ENCODE measurements around the gene SLC6A6. TPM values are rescaled to one million over a fixed set of nuclear protein-coding genes. Genes with fewer than 3 reads are reported as not detected.

The SLC6A6 gene
- total RNA-seq, 1 experiment from 2014 or later = 72.6 TPM

DNA sequence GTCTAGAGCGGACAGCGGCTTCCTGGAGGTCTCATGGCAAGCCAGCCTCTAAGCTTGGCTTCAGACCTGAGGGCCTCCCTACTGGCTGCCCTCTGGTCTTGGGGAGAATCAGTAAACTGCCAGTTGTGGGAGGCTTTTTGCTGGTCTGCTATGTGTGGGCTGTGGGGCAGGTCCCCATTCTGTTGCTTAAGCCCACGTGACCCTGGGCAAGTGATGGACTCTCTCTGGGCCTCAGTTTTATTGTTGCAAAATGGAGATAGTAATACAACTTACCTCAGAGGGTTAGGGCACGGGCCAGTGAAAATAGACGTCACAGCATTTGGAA lies 61.7 kb downstream of the SLC6A6 start:
- Histone ChIP-seq H3K79me1 (ENCODE audit: insufficient read depth, low read depth, low read length, poor library complexity, severe bottlenecking) (no peaks in the 10 kb centered on the region), H4K91ac (ENCODE audit: insufficient read length, low read depth, low read length) (no peak overlapping the region), H2BK15ac (ENCODE audit: low read depth, low read length) (no peak overlapping the region), H3K4me2 (ENCODE audit: insufficient read depth, insufficient read length, low read length) (no peak overlapping the region), H3K9ac (ENCODE audit: extremely low read depth, insufficient read length, low read length) (no peak overlapping the region), H2AK5ac (ENCODE audit: insufficient read length, low read length) (no peak overlapping the region), H3K4me1 (ENCODE audit: insufficient read depth, low read length) (no peaks in the 10 kb centered on the region), H3T11ph (ENCODE audit: low read length) (no peak overlapping the region), H3K23ac (ENCODE audit: insufficient read length, low read depth, low read length) (no peak overlapping the region), H3K18ac (ENCODE audit: insufficient read length, low read depth, low read length) (no peak overlapping the region), H3K79me2 (ENCODE audit: insufficient read depth, low read length) (no peaks in the 10 kb centered on the region), H3K14ac (ENCODE audit: insufficient read depth, low read length) (no peak overlapping the region; the same call in 1 of the 2 replicates), H3K9me3 (ENCODE audit: control insufficient read depth, low read depth, low read length) (no peaks in the 10 kb centered on the region), H3K27me3 (ENCODE audit: insufficient read depth, low read length) (no peaks in the 10 kb centered on the region), H2BK12ac (ENCODE audit: insufficient read length, low read depth, low read length) (no peak overlapping the region), H2BK5ac (ENCODE audit: insufficient read length, low read length) (no peak overlapping the region), H4K8ac (replicated peaks; ENCODE audit: insufficient read length, low read depth, low read length) (no peak overlapping the region), H4K20me1 (ENCODE audit: control insufficient read depth, insufficient read depth, insufficient read length) (no peaks in the 10 kb centered on the region), H3K4ac (ENCODE audit: low read depth, low read length) (no peak overlapping the region), H2AFZ (ENCODE audit: low read length) (no peak overlapping the region), H2BK120ac (ENCODE audit: low read depth, low read length, poor library complexity, severe bottlenecking) (no peak overlapping the region), H3K56ac (ENCODE audit: insufficient read length, low read depth, low read length) (no peak overlapping the region), H3K27ac (ENCODE audit: insufficient read length, low read depth, low read length) (no peak overlapping the region), H2BK20ac (ENCODE audit: low read depth, low read length, poor library complexity, severe bottlenecking) (no peak overlapping the region), H4K5ac (ENCODE audit: insufficient read length, low read depth, low read length) (no peak overlapping the region), H3K23me2 (ENCODE audit: insufficient read length, low read depth, low read length, poor library complexity, severe bottlenecking) (no peaks in the 10 kb centered on the region)
- H3K36me3 Mint-ChIP-seq (ENCODE audit: insufficient read depth in 1 of 3, low read depth in 3 of 3) = peaks cover 20 to 79% (median 40%) of the 10 kb centered on the region in 3 experiments; a peak in 6 of 7 replicates
- DNase-seq = no peak
- H3K9me3 Mint-ChIP-seq = no peaks in the 10 kb centered on the region
- no peak overlapping the region for H3K27ac Mint-ChIP-seq
- WGBS (ENCODE audit: extremely low coverage, insufficient read length, low lambda C conversion rate) = no CpG with 5 or more reads among the region's 5 CpGs
- peaks cover 23 to 27% of the 10 kb centered on the region in 2 experiments for H3K4me1 Mint-ChIP-seq
- TF ChIP-seq, protein P1, sequence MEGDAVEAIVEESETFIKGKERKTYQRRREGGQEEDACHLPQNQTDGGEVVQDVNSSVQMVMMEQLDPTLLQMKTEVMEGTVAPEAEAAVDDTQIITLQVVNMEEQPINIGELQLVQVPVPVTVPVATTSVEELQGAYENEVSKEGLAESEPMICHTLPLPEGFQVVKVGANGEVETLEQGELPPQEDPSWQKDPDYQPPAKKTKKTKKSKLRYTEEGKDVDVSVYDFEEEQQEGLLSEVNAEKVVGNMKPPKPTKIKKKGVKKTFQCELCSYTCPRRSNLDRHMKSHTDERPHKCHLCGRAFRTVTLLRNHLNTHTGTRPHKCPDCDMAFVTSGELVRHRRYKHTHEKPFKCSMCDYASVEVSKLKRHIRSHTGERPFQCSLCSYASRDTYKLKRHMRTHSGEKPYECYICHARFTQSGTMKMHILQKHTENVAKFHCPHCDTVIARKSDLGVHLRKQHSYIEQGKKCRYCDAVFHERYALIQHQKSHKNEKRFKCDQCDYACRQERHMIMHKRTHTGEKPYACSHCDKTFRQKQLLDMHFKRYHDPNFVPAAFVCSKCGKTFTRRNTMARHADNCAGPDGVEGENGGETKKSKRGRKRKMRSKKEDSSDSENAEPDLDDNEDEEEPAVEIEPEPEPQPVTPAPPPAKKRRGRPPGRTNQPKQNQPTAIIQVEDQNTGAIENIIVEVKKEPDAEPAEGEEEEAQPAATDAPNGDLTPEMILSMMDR (conservative IDR thresholded peaks at IDR 0.05) = no peak
- H3K4me3 Mint-ChIP-seq = no peak overlapping the region
- no peaks in the 10 kb centered on the region for H3K27me3 Mint-ChIP-seq (ENCODE audit: low read depth)

Measured in H9 (cell line).